Neural cell (in vitro differentiated cells): ENCODE measurements around the gene NBPF26.
"Not testable (repeated sequence)": the region's sequence is repeated elsewhere in the genome, so short reads cannot be mapped to it uniquely, and the experiment has no call there.

ENCODE experiments used
- EZH2 ChIP-seq: fragments of 200-600, 300-800 bp; shearing (Covaris generic), sonication (generic); IDR thresholded peaks from 2 replicates; pipeline ENCODE4 v1.6.1; 2014; ENCODE audit warnings: antibody characterized with exemption, low read length, borderline replicate concordance, mild to moderate bottlenecking; ENCODE audit not compliant: insufficient read depth, poor library complexity, severe bottlenecking
- POLR2AphosphoS5 ChIP-seq: IDR thresholded peaks from 2 replicates; pipeline ENCODE4 v1.6.1; 2012

GRCh38 chr1:120850287-120850536, 126.5 kb downstream of the NBPF26 start:
- not testable (repeated sequence) for TF ChIP-seq EZH2, POLR2AphosphoS5
